NB4 (cell line): ENCODE measurements around the gene SNED1.

Experiments used
- DNase-seq: peaks from one replicate; pipeline ENCODE4 v3.0.0; 2010; ENCODE audit warnings: low read depth
- H3K4me3 ChIP-seq: one replicate; pipeline ENCODE4 v1.5.1; 2011; ENCODE audit warnings: mild to moderate bottlenecking, low read depth, low read length, moderate library complexity
- CTCF ChIP-seq: IDR thresholded peaks from one replicate; pipeline ENCODE4 v1.5.1; 2012; ENCODE audit warnings: low read depth, low read length
- MAX ChIP-seq: IDR thresholded peaks from 2 replicates; pipeline ENCODE4 v1.6.1; 2011; ENCODE audit warnings: low read depth, low read length
- MYC ChIP-seq: IDR thresholded peaks from 2 replicates; pipeline ENCODE4 v1.6.1; 2011; ENCODE audit warnings: low read depth, low read length
- POLR2A ChIP-seq: IDR thresholded peaks from 2 replicates; pipeline ENCODE4 v1.6.1; 2011; ENCODE audit warnings: mild to moderate bottlenecking; ENCODE audit not compliant: insufficient read length; ENCODE audit errors: extremely low read depth

SNED1 gene

GRCh38 chr2:240995041-240996021 is 3.1 kb upstream of the SNED1 start:
- DNase-seq = no peak
- TF ChIP-seq CTCF (no peak), MAX (no peak), MYC (no peak), POLR2A (no peak)
- no peak overlapping the region for H3K4me3 ChIP-seq

GRCh38 chr2:240996161-240996833 is 2.1 kb upstream of the SNED1 start:
- no peak overlapping the region for H3K4me3 ChIP-seq
- DNase-seq = no peak
- TF ChIP-seq CTCF = no peak
- no peak for TF ChIP-seq MYC

- TF ChIP-seq CTCF = no peak
- TF ChIP-seq MAX = no peak
- TF ChIP-seq POLR2A = no peak
- no peak for TF ChIP-seq MYC
- no peak for DNase-seq
- H3K4me3 ChIP-seq = no peak overlapping the region
Measured at GRCh38 chr2:240996834-240997140, 1.6 kb upstream of the SNED1 start.

- DNase-seq = no peak
- TF ChIP-seq POLR2A (no peak), CTCF (no peak), MYC (no peak), MAX (no peak)
- H3K4me3 ChIP-seq = no peak overlapping the region
Measured at GRCh38 chr2:240997141-240997855, 1.1 kb upstream of the SNED1 start.

GRCh38 chr2:240998706-240998994 is 232 bp downstream of the SNED1 start:
- TF ChIP-seq MYC = no peak
- TF ChIP-seq MAX = no peak
- no peak for TF ChIP-seq CTCF
- TF ChIP-seq POLR2A = no peak
- DNase-seq = no peak
- no peak overlapping the region for H3K4me3 ChIP-seq
